Measurements from ENCODE around the gene KIRREL3.

KIRREL3 gene

DNA sequence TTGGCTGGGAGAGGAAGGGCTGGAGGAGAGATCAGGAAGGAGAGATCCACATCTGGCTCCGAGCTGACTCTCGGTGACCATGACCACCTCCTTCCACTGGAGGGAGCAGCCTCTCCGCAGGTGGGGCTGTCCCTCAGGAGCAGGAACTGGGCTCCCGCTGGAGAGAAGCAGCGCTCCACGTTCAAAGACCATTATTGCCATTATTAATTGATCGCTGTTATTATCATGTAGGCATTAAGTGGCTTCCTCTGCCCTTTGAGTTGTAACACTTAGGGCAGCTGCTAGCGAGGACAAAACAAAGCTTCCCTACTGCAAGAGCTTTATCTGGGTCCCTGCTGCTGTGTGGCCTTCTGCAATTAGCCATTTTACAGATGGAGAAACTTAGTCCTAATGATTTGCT lies 393.2 kb downstream of the KIRREL3 start:
- Histone ChIP-seq H3K27ac (replicated peaks) (no peak overlapping the region), H3K27me3 (ENCODE audit: insufficient read depth, poor library complexity, severe bottlenecking) (no peaks in the 10 kb centered on the region), H3K4me3 (replicated peaks; ENCODE audit: insufficient read depth, low read length) (no peak overlapping the region)
- TF ChIP-seq, protein P1, sequence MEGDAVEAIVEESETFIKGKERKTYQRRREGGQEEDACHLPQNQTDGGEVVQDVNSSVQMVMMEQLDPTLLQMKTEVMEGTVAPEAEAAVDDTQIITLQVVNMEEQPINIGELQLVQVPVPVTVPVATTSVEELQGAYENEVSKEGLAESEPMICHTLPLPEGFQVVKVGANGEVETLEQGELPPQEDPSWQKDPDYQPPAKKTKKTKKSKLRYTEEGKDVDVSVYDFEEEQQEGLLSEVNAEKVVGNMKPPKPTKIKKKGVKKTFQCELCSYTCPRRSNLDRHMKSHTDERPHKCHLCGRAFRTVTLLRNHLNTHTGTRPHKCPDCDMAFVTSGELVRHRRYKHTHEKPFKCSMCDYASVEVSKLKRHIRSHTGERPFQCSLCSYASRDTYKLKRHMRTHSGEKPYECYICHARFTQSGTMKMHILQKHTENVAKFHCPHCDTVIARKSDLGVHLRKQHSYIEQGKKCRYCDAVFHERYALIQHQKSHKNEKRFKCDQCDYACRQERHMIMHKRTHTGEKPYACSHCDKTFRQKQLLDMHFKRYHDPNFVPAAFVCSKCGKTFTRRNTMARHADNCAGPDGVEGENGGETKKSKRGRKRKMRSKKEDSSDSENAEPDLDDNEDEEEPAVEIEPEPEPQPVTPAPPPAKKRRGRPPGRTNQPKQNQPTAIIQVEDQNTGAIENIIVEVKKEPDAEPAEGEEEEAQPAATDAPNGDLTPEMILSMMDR (IDR thresholded peaks at IDR 0.05; ENCODE audit: insufficient read depth, low read length) = peak; percentile 64
- TF ChIP-seq SPI1 (IDR thresholded peaks at IDR 0.05; ENCODE audit: borderline replicate concordance, low read depth) = no peak
- peak in 1 of 2 experiments; percentile 25 for DNase-seq (ENCODE audit: low read depth in 1 of 2, low spot score in 1 of 2)

GRCh38 chr11:126606484-126606883 lies 394.1 kb downstream of the KIRREL3 start:
- TF ChIP-seq, protein P1 (IDR thresholded peaks at IDR 0.05; ENCODE audit: insufficient read depth, low read length) = no peak
- TF ChIP-seq, protein P2, sequence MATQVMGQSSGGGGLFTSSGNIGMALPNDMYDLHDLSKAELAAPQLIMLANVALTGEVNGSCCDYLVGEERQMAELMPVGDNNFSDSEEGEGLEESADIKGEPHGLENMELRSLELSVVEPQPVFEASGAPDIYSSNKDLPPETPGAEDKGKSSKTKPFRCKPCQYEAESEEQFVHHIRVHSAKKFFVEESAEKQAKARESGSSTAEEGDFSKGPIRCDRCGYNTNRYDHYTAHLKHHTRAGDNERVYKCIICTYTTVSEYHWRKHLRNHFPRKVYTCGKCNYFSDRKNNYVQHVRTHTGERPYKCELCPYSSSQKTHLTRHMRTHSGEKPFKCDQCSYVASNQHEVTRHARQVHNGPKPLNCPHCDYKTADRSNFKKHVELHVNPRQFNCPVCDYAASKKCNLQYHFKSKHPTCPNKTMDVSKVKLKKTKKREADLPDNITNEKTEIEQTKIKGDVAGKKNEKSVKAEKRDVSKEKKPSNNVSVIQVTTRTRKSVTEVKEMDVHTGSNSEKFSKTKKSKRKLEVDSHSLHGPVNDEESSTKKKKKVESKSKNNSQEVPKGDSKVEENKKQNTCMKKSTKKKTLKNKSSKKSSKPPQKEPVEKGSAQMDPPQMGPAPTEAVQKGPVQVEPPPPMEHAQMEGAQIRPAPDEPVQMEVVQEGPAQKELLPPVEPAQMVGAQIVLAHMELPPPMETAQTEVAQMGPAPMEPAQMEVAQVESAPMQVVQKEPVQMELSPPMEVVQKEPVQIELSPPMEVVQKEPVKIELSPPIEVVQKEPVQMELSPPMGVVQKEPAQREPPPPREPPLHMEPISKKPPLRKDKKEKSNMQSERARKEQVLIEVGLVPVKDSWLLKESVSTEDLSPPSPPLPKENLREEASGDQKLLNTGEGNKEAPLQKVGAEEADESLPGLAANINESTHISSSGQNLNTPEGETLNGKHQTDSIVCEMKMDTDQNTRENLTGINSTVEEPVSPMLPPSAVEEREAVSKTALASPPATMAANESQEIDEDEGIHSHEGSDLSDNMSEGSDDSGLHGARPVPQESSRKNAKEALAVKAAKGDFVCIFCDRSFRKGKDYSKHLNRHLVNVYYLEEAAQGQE (IDR thresholded peaks at IDR 0.05; ENCODE audit: insufficient replicate concordance, low read depth) = no peak
- no peak for TF ChIP-seq POLR2AphosphoS5 (IDR thresholded peaks at IDR 0.05; ENCODE audit: low read depth)
- TF ChIP-seq SPI1 (IDR thresholded peaks at IDR 0.05; ENCODE audit: borderline replicate concordance, low read depth) = no peak
- no peak for TF ChIP-seq GABPA (IDR thresholded peaks at IDR 0.05; ENCODE audit: low read depth)
- Histone ChIP-seq H3K27ac (replicated peaks) (no peak overlapping the region), H3K27me3 (ENCODE audit: insufficient read depth, poor library complexity, severe bottlenecking) (no peaks in the 10 kb centered on the region), H3K4me3 (replicated peaks; ENCODE audit: insufficient read depth, low read length) (no peak overlapping the region)
- no peak for DNase-seq (ENCODE audit: low read depth in 1 of 2, low spot score in 1 of 2)

DNA sequence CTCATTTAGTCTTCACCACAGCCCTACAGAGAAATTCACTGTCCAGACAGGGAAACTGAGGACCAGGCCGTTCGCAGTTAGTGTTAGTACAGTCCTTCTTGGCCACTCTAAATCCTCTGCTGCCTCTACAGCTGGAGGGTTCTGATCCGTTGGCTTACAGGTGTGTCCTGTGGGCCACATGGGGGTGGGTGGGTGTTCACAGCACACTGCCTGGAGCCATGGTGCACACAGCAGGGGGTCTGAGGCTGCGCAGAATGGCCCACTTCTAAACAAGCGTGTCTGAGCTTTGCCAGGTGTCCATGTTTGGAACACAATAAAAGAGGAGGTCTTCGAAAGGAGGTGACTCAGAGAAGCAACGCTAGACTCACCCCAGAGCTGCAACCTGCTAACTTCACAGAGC lies 396.1 kb downstream of the KIRREL3 start:
- TF ChIP-seq, protein P1 (IDR thresholded peaks at IDR 0.05; ENCODE audit: insufficient read depth, low read length) = no peak
- TF ChIP-seq GABPA (IDR thresholded peaks at IDR 0.05; ENCODE audit: low read depth) (no peak), SPI1 (IDR thresholded peaks at IDR 0.05; ENCODE audit: borderline replicate concordance, low read depth) (no peak), POLR2AphosphoS5 (IDR thresholded peaks at IDR 0.05; ENCODE audit: low read depth) (no peak)
- TF ChIP-seq, protein P2 (IDR thresholded peaks at IDR 0.05; ENCODE audit: insufficient replicate concordance, low read depth) = no peak
- DNase-seq (ENCODE audit: low read depth in 1 of 2, low spot score in 1 of 2) = no peak
- no peak overlapping the region for H3K27ac ChIP-seq (replicated peaks)
- H3K27me3 ChIP-seq (ENCODE audit: insufficient read depth, poor library complexity, severe bottlenecking) = no peaks in the 10 kb centered on the region
- H3K4me3 ChIP-seq (replicated peaks; ENCODE audit: insufficient read depth, low read length) = no peak overlapping the region

GRCh38 chr11:126603486-126603885 lies 397.1 kb downstream of the KIRREL3 start:
- no peaks in the 10 kb centered on the region for H3K27me3 ChIP-seq (ENCODE audit: insufficient read depth, poor library complexity, severe bottlenecking)
- no peak overlapping the region for H3K27ac ChIP-seq (replicated peaks)
- H3K4me3 ChIP-seq (replicated peaks; ENCODE audit: insufficient read depth, low read length) = no peak overlapping the region
- TF ChIP-seq, protein P1 (IDR thresholded peaks at IDR 0.05; ENCODE audit: insufficient read depth, low read length) = no peak
- TF ChIP-seq, protein P2 (IDR thresholded peaks at IDR 0.05; ENCODE audit: insufficient replicate concordance, low read depth) = no peak
- TF ChIP-seq POLR2AphosphoS5 (IDR thresholded peaks at IDR 0.05; ENCODE audit: low read depth) (no peak), GABPA (IDR thresholded peaks at IDR 0.05; ENCODE audit: low read depth) (no peak), SPI1 (IDR thresholded peaks at IDR 0.05; ENCODE audit: borderline replicate concordance, low read depth) (no peak)
- no peak for DNase-seq (ENCODE audit: low read depth in 1 of 2, low spot score in 1 of 2)

Data from HL-60 (cell line).